Measurements from ENCODE around the gene ZNF394.

Gene ZNF394

DNA sequence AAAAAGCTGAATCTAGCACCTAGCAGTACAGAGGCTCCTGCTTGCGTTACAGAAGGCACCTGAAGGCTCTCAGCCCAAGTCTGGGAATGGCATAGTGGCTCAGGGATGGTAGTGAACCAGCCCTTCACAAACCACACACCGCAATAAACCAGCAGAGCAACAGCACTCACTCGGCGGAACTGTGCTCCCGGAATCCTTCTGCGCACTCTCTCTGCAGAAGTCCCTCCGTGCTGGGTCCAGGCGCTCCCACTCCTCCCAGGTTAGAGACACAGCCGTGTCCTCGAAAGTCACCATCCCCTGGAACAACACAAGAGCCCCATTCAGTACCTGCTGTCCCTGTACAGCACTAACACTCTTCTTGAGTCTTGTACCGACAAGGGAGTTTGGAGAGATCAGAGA is 1.5 kb downstream of the ZNF394 start:
- Histone ChIP-seq H3K4me1 (no peaks in the 10 kb centered on the region), H3K36me3 (peaks cover 38% of the 10 kb centered on the region), H3K4me3 (ENCODE audit: low read depth, low read length) (peak overlapping the region; percentile 95), H3K27me3 (no peaks in the 10 kb centered on the region), H3K9me3 (peaks cover 6% of the 10 kb centered on the region)
- no peak for DNase-seq
- TF ChIP-seq, protein P1, sequence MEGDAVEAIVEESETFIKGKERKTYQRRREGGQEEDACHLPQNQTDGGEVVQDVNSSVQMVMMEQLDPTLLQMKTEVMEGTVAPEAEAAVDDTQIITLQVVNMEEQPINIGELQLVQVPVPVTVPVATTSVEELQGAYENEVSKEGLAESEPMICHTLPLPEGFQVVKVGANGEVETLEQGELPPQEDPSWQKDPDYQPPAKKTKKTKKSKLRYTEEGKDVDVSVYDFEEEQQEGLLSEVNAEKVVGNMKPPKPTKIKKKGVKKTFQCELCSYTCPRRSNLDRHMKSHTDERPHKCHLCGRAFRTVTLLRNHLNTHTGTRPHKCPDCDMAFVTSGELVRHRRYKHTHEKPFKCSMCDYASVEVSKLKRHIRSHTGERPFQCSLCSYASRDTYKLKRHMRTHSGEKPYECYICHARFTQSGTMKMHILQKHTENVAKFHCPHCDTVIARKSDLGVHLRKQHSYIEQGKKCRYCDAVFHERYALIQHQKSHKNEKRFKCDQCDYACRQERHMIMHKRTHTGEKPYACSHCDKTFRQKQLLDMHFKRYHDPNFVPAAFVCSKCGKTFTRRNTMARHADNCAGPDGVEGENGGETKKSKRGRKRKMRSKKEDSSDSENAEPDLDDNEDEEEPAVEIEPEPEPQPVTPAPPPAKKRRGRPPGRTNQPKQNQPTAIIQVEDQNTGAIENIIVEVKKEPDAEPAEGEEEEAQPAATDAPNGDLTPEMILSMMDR (IDR thresholded peaks at IDR 0.05; ENCODE audit: low read depth, low read length) = no peak

DNA sequence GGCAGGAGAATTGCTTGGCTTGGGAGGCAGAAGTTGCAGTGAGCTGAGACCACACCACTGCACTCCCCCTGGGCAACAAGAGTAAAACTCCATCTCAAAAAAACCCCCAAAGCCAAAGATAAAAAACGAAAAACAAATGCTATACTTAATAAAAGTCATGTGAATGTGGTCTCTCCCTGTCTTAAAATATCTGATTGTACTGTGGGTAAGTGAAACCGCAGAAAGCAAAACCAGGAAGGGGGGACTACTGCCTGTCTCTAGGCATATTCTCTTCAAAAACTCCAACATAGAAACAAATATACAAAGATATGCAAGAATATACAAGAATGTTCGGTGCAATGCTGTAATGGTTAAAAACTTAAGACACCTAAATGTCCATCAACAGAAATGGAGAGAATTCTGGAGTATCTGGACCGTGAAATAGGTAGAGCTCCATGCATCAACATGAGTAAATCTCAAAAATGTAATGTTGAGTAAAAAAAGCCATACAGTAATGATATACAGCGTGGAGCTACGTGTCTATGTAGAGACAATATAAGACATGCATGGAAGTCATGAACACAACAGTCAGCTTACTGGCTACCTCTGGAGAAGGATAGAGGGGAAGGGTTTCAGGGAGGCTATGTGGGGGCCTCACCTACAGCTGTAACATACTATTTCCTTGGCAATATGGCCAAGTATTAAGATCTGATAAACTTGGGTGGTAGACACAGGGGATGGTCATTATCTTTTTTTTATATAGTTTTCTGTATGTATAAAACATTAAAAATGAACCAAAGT is 2.1 kb downstream of the ZNF394 start:
- Histone ChIP-seq H3K9me3 (peaks cover 10% of the 10 kb centered on the region), H3K27me3 (no peaks in the 10 kb centered on the region), H3K4me1 (no peaks in the 10 kb centered on the region), H3K4me3 (ENCODE audit: low read depth, low read length) (peak overlapping the region; percentile 95), H3K36me3 (peaks cover 44% of the 10 kb centered on the region)
- TF ChIP-seq, protein P1 (IDR thresholded peaks at IDR 0.05; ENCODE audit: low read depth, low read length) = no peak
- no peak for DNase-seq

DNA sequence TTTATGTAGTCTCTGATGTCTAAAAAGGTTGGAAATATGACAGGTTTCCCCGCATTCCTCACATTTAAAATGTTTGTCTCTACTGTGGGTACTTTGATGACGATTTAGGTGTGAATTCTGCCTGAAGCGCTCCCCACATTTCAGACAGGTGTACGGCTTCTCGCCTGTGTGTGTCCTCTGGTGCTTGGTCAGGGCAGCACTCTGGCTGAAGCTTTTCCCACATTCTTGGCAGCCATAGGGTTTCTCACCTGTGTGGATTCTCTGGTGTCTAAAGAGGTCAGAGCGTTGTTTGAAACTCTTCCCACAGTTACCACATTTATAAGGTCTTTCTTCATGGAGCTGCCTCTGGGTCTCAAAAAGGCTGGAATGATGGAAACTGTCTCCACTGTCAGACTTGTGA is 6.3 kb downstream of the ZNF394 start:
- Histone ChIP-seq H3K36me3 (peaks cover 50% of the 10 kb centered on the region), H3K9me3 (peaks cover 10% of the 10 kb centered on the region), H3K27me3 (no peaks in the 10 kb centered on the region), H3K4me1 (no peaks in the 10 kb centered on the region), H3K4me3 (ENCODE audit: low read depth, low read length) (no peak overlapping the region)
- TF ChIP-seq, protein P1 (IDR thresholded peaks at IDR 0.05; ENCODE audit: low read depth, low read length) = no peak
- DNase-seq = no peak

DNA sequence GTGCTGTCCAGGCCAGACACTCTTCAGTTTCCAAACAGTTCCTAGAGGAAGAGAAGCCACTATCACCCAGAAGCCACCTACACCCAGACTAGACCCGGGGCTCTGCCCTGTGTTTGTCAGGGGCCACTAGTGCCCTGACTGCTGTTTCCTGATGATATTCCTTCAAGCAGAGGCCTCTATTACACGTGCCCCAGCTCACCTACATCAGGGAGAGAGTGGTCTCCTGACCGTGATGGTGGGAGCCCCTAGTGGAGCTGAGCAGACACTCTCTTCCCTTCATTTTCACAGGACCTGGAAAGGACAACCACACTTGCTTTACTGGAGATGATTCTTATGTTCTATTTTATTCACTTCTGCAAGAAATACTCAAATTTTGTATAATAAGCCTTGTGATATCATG is 9.2 kb downstream of the ZNF394 start:
- peaks cover 34% of the 10 kb centered on the region for H3K36me3 ChIP-seq
- no peaks in the 10 kb centered on the region for H3K27me3 ChIP-seq
- H3K9me3 ChIP-seq = peaks cover 10% of the 10 kb centered on the region
- TF ChIP-seq, protein P1 (IDR thresholded peaks at IDR 0.05; ENCODE audit: low read depth, low read length) = peak; percentile 14; the same call in 1 of the 2 replicates
- no peak for DNase-seq
- H3K4me1 ChIP-seq = no peaks in the 10 kb centered on the region
- H3K4me3 ChIP-seq (ENCODE audit: low read depth, low read length) = no peak overlapping the region

DNA sequence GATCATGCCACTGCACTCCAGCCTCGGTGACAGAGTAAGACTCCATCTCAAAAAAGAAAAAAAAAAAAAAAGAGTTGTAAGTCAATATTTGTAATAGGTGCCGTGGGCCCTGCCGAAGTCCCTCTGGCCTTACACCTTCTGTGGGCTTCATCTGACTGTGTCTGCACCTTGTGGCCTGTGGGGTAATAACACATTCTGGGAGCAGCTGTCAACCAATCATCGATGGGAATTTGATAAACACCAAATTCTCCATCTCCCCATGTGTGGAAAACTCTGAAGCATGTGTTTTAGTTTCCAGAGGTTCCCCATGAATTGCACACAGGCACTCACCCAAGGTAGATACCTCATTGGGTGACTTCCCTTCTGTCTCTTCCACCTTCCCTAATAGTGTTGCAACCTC is 10.8 kb downstream of the ZNF394 start:
- Histone ChIP-seq H3K27me3 (no peaks in the 10 kb centered on the region), H3K9me3 (peaks cover 10% of the 10 kb centered on the region), H3K36me3 (peaks cover 19% of the 10 kb centered on the region), H3K4me3 (ENCODE audit: low read depth, low read length) (no peak overlapping the region), H3K4me1 (no peaks in the 10 kb centered on the region)
- DNase-seq = no peak
- TF ChIP-seq, protein P1 (IDR thresholded peaks at IDR 0.05; ENCODE audit: low read depth, low read length) = peak; percentile 8; the same call in 1 of the 2 replicates

DNA sequence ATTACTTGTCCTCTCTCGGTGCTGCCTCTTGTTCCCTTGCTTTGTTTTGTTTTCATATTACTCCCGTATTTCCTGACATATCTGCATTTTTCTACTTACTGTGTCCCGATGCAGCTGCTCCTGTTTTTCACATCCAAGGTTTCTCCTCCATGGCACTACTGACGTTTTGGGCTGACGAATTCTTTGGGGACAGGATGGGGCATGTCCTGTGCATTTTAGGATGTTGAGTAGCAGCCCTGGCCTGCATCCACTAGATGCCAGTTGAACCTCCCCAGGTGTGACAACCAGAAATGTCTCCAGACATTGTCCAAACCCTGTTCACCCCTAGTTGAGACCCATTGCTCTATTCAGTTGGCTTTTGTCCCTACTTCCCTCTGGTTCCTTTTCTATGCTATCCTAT is 15.0 kb downstream of the ZNF394 start:
- H3K36me3 ChIP-seq = peaks cover 14% of the 10 kb centered on the region
- no peak for DNase-seq
- no peak overlapping the region for H3K4me3 ChIP-seq (ENCODE audit: low read depth, low read length)
- H3K27me3 ChIP-seq = no peaks in the 10 kb centered on the region
- H3K4me1 ChIP-seq = no peaks in the 10 kb centered on the region
- no peaks in the 10 kb centered on the region for H3K9me3 ChIP-seq
- TF ChIP-seq, protein P1 (IDR thresholded peaks at IDR 0.05; ENCODE audit: low read depth, low read length) = no peak
